HG03575 (cell line): Measurements from ENCODE around the gene CUX1.
"Not testable (repeated sequence)": the region's sequence is repeated elsewhere in the genome, so short reads cannot be mapped to it uniquely, and the experiment has no call there.

Experiments used
- ATAC-seq: cut with Tn5 transposase; IDR thresholded peaks from one replicate; pipeline ENCODE4 v1.9.1; 2021; ENCODE audit not compliant: unreplicated experiment, insufficient number of reproducible peaks, low FRiP score; ENCODE audit errors: extremely low read depth

CUX1 gene

DNA sequence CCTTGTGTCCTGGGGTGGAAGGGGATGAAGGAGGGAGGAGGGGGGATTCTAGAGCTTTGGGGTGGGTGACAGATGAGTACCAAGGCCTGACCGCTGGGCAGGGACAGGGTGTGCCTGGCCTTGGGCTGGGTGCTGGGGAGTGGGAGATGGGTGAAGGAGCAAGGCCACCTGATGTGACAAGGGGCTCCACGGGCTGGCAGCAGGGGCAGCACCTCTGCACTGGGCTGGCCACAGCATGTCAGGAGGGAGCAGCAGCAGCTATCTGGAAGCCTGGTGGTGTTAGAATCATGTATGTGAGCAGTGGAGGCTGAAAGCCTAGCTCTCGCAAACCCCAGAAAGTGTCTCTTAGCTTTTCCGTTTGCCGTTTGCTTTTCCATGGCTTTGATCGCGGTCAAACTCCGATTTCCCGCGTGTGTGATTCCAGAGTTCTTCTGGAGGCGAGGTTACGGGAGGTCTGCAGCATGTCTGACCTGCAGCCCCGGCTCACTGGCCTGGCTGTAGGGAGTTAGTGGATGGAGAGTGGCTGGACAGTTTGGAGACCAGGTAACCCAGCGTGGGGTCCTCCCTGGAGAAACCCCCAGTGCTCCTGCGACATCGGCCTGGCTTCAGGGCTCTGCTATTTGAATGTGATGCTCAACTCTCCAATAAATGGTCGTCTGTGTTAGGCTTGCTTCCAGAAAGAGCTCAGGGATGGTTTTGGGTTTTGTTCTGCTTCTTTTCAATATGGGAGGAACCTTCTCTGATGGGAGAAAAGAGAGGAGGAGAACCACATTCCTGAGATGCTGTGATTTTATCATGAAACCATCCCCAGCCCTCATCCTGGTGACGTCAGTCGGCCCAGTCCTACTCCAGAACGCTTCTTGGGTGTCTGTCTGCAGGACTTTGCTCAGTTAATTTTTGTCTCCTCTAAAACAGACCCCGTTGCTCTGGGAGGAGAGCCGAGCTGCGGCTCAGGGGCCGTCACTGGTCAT lies 105.5 kb downstream of the CUX1 start:
- ATAC-seq, result no peak

DNA sequence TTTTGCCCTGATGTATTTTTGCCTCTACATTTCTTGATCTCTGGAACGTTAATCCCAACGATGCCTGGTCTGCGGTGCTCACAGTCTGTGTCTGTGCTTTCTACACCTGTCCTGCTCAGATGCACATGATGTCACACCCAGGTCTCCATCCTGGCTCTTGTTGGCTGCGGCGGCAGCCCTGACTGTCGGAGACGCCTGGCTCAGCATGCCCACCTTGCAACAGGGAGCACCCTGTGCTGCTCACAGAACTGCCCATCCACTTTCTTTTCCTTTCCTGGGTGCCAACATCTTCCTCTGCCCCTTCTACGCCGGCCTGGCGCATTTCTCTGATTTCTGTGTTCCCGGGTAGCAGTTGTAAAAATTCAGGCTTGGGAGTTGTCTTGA lies 106.2 kb downstream of the CUX1 start:
- ATAC-seq, result no peak

DNA sequence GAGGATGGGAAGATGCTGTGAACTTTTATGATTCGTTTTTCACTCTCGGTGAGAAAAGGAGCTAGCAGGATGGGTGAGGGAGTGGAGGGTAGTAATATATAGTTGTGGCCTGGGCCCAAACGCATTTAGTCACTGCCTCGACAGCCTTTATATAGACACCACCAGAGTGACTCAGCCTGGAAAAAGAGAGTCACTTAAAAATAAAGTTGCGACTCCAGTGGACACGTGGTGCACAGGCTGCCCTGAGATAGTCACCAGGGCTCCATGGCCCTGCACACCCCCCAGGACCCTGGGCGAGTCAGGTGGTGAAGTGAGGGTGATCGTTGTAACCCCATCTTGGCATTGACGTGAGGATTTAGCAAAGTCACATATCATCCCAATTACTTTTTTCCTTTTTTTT lies 106.7 kb downstream of the CUX1 start:
- ATAC-seq, result no peak

DNA sequence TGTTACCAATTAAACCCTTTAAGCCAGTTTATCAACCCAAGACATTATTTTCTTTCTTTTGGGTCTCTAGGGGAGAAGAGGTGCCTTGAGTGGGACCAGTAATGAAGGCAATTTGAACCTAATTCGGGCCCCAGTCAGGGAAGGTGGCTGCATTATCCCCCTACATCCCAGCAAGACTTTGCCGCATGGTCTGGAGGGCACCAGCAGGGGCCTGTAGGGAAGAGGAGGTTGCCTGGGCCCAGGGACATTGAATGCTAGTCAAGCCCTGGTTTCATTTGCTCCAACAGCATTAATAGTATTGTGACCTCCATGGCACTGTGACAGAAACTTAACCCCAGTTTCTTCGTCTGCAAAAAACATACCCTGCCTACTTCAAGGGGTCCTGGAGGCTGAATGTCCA lies 108.8 kb downstream of the CUX1 start:
- no peak for ATAC-seq

DNA sequence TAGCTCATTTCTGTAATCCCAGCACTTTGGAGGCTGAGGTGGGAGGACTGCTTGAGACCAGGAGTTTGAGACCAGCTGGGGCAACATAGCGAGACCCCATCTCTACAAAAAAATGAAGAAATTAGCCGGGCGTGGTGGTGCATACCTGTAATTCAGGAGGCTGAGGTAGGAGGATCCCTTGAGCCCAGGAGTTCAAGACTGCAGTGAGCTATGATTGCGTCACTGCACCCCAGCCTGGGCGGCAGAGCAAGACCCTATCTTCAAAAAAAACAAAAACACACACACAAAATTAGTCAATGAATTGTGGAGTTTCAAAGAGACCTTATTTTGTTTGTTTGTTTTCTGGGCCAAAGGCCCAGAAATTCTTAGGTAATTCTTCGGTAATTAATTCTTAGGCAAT lies 110.0 kb downstream of the CUX1 start:
- no peak for ATAC-seq

DNA sequence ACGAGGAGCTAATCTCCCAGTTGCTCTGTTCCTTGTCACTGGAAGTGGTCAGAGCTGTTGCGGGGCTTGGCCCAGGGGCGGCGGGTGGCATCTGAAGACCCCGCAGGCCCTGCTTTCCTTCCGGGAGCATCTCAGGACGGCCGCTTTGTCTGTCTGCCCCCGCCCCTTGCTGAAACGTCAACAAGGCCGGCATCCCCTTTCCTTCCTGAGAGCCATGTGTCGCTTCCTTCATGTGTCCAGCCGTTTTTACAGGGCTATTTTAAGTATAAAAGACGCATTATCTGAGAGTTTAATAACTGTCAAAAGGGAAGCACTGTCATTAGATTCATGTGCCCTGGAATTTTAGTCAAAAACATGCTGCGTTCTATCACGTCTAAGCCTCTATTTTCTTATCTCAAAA lies 110.4 kb downstream of the CUX1 start:
- no peak for ATAC-seq

DNA sequence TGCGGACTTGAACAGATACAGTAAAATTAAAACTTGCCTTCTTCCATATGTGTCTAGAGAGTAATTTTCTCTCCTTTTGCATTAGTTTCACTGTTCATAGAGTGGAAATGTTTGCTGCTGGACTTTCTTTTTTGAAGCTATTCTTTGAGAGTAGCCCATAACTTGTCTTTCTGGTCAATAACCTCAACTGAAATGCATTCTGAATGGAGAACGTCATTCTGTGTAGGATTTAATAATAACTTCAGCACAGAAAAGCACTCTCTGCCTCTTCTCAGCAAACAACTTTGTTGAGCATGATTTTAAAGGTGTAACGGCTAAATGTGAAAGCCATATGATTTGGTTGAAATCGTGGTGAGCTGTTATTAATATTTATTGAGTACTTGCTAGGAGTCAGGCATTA lies 111.8 kb downstream of the CUX1 start:
- ATAC-seq, result no peak

DNA sequence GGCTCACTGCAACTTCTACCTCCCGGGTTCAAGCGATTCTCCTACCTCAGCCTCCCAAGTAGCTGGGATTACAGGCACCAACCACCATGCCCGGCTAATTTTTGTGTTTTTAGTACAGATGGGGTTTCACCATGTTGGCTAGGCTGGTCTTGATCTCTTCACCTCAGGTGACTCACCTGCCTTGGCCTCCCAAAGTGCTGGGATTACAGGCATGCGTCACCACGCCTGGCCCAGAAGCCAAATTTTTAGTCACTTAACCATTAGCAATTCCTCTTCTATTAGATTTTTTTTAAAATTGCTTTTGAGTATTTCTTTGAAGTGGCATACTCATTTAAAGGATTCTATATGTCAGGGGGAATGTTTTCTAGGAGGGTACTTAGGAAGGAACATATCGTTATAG lies 112.5 kb downstream of the CUX1 start:
- ATAC-seq, result not testable (repeated sequence)

DNA sequence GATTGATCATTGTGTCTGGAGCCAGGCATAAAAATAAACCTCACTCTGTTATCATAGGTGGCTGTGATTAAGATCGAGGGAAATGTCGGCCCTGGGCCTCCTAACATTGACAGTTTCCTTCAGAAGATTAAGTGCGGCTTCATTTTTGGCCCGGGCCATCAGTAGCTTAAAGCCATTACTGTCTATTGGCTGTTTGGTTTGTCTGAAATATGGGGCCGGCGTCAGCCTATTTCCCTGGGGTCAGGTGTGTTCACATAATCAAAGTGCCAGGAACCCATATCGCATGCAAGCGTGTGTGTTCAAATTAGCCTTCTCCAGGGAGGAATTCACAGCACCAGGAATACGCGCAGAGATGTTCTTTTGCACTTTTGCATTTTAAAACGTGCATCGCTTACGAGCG lies 114.7 kb downstream of the CUX1 start:
- no peak for ATAC-seq

DNA sequence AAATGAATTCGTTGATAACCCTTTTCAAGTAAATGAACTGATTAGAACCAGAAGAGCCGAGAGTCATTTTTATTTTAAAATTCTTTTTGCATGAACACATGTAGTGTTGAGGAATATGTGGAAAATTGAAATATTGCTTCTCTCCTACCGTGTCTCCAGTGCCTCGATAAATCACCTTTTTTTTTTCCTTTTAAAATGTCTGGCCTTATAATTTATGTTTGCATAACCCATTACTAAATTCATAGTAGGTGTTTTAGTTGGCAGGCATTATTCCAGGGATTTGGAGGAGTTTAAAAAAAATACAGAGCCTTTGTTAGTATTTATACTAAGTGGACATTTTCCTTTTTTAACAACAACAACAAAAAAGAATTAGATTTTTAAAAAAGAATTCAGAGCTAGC lies 115.6 kb downstream of the CUX1 start:
- ATAC-seq, result no peak

DNA sequence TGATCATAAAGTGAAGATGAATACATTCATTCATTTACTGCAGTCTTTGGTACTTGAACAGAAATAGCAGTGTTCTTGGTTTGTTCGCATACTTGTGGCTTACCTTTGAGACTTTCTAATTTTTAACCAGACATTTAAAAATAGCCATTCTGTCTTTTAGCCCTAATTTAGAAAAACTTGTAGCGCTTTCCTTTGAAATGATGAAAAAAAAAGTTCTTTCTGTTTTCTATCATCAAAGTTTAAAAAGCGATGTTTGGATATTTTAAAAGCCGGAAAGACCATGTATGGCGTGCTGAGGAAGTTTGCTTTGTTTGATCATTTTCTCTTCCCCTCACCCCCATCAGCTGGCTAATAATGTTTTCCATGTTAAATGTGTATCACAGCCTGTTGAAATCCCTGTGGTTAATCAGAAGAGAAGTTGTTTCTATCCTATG lies 116.3 kb downstream of the CUX1 start:
- ATAC-seq, result no peak

DNA sequence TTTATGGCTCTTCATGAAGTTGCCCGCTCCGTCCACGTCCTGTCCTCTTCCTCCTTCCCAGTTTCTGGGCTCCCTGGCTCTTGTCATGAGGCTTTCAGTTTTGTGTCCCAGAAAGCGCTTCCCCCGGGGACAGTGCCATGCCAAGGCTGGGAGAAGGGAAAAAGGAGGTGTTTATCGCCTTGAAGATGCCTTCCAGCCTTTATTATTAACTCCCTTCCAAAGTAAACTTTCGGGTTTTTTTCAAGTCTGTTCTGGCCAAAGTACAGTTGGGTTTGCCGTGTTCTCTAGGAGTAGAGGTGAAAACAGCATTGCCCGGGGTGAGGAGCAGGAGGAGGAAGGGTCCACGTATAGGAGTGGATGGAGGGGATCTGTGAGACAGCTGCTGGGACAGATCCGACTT lies 117.2 kb downstream of the CUX1 start:
- no peak for ATAC-seq

DNA sequence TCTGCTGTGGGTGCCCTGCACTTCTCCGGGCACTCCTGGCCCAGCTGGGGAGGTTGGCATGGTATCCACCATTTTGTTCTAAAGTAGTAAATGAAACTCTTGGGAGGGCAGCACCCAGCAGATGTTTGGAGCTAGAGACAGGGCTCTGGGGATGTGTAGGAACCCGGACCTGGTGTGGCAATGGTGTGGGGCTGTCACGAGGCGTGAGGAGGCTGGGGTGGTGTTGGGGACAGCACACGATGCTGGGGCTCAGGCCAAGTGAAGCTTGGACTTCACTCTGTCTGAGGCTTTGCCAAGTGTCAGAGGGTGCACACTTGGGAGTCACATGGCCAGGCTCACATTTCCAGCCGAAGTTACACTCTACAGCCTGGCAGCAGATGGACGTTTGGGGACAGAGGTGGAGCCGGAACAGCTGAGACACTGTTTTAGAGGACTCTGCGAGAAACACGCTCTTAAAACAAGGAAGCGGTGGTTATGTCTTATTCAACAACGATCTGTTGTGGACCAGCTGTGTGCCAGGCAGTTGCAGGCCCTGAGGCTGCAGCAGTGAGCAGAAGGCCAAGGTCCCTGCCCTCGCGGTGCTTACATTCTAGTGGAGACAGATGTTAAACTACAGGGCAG lies 118.2 kb downstream of the CUX1 start:
- no peak for ATAC-seq

DNA sequence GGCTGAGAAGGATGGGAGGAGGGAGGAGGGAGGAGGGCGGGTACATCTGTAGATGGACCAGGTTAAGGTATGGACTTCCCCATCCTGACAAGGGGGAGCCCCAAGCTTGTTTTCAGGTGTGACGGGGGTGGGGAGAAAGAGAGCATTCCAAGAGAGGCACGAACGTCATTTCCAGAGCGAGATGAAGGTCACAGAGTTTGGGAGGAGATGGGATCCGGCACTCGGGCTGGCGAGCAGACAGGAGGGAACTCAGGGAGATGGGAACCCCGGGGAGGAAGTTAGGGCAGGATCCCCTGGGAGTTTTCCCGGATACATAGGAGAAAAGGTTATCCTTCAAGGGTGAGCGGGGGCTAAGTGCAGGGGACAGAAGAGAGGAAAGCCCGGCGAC lies 118.8 kb downstream of the CUX1 start:
- no peak for ATAC-seq

DNA sequence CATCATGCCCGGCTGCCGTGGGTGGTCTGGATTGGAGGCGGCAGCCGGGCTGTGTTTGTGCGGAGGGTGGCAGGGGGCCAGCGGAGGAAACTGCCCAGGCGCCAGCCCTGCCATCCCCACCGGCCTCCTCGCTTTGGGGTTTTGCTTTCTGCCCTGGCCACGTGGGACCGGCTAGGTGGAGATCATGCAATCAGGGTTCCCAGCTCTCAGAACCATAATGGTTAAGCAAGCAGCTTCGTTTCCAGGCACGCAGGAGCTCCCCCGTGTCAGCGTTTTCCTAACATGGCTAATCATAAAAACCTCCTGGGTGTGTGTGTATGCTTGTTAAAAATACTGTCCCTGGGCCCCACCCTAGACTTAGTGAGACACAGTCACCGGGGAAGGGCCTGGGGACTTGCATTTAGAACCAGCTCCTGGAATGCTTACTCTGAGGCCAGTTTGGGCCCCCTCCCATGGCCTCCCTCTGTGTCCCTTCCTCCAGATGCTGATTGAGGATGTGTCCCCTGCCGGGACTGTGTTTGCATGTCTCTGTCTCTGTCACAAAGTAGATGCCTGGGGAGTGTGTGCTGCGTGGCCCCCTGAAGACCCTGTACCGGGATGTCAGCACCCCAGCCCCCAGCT lies 119.3 kb downstream of the CUX1 start:
- ATAC-seq, result no peak

DNA sequence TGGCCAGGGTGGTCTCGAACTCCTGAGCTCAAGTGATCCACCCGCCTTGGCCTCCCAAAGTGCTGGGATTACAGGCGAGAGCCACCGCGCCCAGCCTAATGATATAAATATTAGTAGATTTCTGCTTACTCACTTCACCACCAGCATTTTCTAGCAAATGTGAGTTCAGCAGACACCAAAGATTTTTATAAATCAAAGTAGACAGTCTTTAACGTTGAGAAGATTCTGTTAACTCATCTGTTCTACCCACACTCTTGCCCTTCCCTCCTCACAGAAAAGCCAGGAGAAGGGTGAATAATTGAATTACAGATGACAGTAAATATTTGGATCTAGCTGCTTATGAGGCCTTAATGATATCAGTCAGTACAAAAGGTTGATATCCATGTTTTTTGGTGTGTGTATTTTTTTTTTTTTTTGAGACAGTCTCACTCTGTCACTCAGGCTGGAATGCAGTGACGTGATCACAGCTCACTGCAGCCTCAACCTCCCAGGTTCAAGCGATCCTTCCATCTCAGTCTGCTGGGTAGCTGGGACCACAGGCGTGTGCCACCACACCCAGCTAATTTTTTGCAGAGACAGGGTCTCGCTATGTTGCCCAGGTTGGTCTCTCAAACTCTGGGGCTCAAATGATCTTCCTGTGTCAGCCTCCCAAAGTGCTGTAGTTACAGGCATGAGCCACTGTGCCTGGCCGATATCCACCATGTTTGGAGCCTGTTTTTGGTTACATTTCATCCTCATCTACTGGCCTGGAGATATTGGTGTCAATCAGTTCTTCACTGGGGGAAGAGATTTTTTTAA lies 120.5 kb downstream of the CUX1 start:
- no peak for ATAC-seq

DNA sequence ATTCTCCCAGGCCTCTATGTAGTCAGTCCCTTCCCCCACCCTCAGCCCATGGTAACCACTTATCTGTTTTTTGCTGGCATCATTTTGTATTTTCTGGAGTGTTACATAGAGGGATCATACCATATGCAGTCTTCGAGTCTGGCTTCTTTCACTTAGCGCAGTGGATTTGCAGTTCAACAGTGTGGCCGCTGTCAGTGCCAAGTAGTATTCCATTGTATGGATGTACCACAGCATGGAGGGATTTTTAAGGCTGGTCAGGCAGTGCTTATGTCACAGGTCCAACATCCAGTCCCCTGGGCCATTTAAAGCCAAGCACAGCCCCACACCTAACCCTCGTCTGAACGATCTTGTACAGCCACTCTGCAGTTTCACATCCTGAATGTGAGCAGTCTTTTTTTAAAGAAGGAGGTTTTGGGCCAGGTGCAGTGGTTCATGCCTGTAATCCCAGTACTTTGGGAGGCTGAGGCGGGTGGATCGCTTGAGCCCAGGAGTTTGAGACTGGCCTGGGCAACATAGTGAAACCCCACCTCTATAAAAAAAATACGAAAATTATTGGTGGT lies 121.8 kb downstream of the CUX1 start:
- no peak for ATAC-seq

DNA sequence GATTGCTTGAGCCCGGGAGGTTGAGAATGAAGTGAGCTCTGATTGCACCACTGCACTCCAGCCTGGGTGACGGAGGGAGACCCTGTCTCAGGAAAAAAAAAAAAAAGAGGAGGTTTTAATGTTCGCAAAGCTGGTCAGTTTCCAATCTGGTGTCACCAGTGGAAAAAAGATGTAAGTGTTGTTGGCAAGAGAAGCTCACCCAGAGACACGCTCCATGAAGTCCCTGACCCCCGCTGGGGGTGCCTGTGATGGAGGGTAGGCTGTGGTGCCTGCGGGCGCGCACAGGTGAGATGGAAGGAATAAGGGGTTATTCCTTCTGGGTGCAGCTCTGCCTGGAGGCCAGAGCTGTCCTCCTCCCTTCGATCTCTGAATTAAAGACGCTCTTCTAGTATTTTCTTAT lies 122.7 kb downstream of the CUX1 start:
- ATAC-seq, result no peak

DNA sequence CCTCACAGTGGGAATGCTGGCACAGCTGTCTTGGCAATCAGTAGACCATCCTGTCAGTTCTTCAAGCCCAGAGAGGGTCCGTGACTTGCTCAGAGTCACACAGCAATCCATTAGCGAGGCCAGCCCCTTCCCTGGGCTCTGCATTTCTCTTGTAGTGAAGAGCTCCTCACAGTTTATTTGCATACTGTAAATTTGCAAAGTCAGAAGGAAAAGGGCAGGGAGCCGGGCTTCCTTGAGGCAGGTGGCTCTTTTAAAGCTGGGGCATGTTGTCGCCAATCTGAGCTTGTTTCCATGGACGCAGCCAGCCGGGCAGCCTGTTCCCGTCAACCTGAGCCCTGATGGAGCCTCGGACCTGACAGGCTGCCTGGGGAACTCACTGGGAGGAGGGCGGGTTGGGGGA lies 123.4 kb downstream of the CUX1 start:
- no peak for ATAC-seq
